Transverse colon (tissue), 4 donors: ENCODE results near the gene FDX1. TPM values are rescaled to one million over a fixed set of nuclear protein-coding genes. Genes with fewer than 3 reads are reported as not detected.

Experiments used
- DNase-seq: peaks from one replicate; pipeline ENCODE4 v3.0.0-alpha.2; 2019
- H3K27ac ChIP-seq, 4 donors: fragments of 200-600 bp; sonication (generic); 2 replicates each; pipeline ENCODE4 v1.5.1; 2016 to 2018; ENCODE audit warnings: inconsistent platforms in 4 of 4
- H3K27me3 ChIP-seq: fragments of 200-600 bp; sonication (generic); 2 replicates; pipeline ENCODE4 v1.5.1; 2017; ENCODE audit warnings: inconsistent platforms
- H3K36me3 ChIP-seq, 4 donors: fragments of 200-600 bp; sonication (generic); 2 replicates each; pipeline ENCODE4 v1.5.1; 2017 to 2019; ENCODE audit warnings: inconsistent platforms in 4 of 4
- H3K4me1 ChIP-seq, 4 donors: fragments of 200-600 bp; sonication (generic); 2 replicates each; pipeline ENCODE4 v1.5.1; 2017 to 2020; ENCODE audit warnings: inconsistent platforms in 4 of 4
- H3K4me3 ChIP-seq, 4 donors: fragments of 200-600 bp; sonication (generic); 1 replicate in 1 of 4; 2 replicates in 3 of 4; pipeline versions ENCODE4 v1.5.1 to v1.6.1; 2017 to 2019; ENCODE audit warnings: inconsistent platforms in 4 of 4
- H3K9me3 ChIP-seq, 2 donors: fragments of 200-600 bp; sonication (generic); 2 replicates each; pipeline ENCODE4 v1.5.1; 2017 to 2019; ENCODE audit warnings: inconsistent platforms in 2 of 2
- CTCF ChIP-seq, 5 experiments: fragments of 200-600 bp in 3 of 5; fragments of 450-650 bp in 2 of 5; sonication (generic) in 3 of 5; IDR thresholded peaks; 1 replicate in 2 of 5; 2 replicates in 3 of 5; pipeline ENCODE4 v1.5.1; 2016 to 2017; ENCODE audit warnings: antibody characterized with exemption in 5 of 5, inconsistent platforms in 3 of 5, mild to moderate bottlenecking in 2 of 5, moderate library complexity in 1 of 5
- EP300 ChIP-seq: sonication (generic); formaldehyde crosslinking; IDR thresholded peaks from one replicate; pipeline ENCODE4 v1.6.1; 2017; ENCODE audit warnings: antibody characterized with exemption, low read depth
- POLR2A ChIP-seq: fragments of 450-650 bp; IDR thresholded peaks from one replicate; pipeline ENCODE4 v1.6.1; 2016; ENCODE audit warnings: antibody characterized with exemption, mild to moderate bottlenecking, moderate library complexity
- POLR2AphosphoS5 ChIP-seq, 3 donors: sonication (generic); formaldehyde crosslinking; IDR thresholded peaks; one replicate each; pipeline ENCODE4 v1.6.1; 2016; ENCODE audit warnings: antibody characterized with exemption in 3 of 3
- WGBS, 2 donors: methylation state at CpG; one replicate each; pipeline ENCODE4 v1.1.5; 2018; ENCODE audit warnings: low coverage in 1 of 2; 5-methylcytosine and 5-hydroxymethylcytosine counted together
- in situ Hi-C, 4 donors: fragments of 200-750 bp; cut with MboI; loops; one replicate each; pipeline versions ENCODE4 v1.15.0 to v1.15.1; 2017; ENCODE audit warnings: low sequenced_read_pairs in 3 of 4, low pct_ligation_motif_present in 1 of 4, low pct_unique_long_range_greater_than_20kb in 1 of 4
- intact Hi-C: fragments of 100-400 bp; cut with DNase I; formaldehyde crosslinking; loops from one replicate; pipeline ENCODE4 v1.15.1; 2023; ENCODE audit warnings: low total_unique reads
- total RNA-seq, 4 donors: library from RNA; depleted of rRNA; stranded (reverse); fragments of >200 nt; gene quantifications; one replicate each; pipeline ENCODE4 v1.1.0, GENCODE V29; 2016

The FDX1 gene
- total RNA-seq, 4 donors from 2014 or later = 25.4 to 28.9 (median 26.8) TPM

GRCh38 chr11:110468121-110468520 lies 38.4 kb downstream of the FDX1 start:
- Histone ChIP-seq H3K4me3 (no peak overlapping the region), H3K27me3 (no peaks in the 10 kb centered on the region), H3K27ac (no peak overlapping the region), H3K4me1 (no peaks in the 10 kb centered on the region), H3K9me3 (no peaks in the 10 kb centered on the region), H3K36me3 (no peaks in the 10 kb centered on the region)
- TF ChIP-seq POLR2A (no peak), CTCF (IDR thresholded peaks at IDR 0.05) (no peak), POLR2AphosphoS5 (IDR thresholded peaks at IDR 0.05) (no peak), EP300 (no peak)
- intact Hi-C loops (no loop called here), in situ Hi-C loops (loop anchor here (10.0 to 25.0 kb wide), 4 partner anchors 767 to 994 kb away; partner anchors contain the start of gene POU2AF2 (in 2 of the 4))
- 90 to 94% methylated on average over 3 to 4 of the region's 4 CpGs for WGBS, 2 donors
- DNase-seq = no peak

- in situ Hi-C loops = loop anchor here (10.0 to 25.0 kb wide), 4 partner anchors 766 to 993 kb away; partner anchors contain the start of gene POU2AF2 (in 2 of the 4)
- H3K36me3 ChIP-seq = no peaks in the 10 kb centered on the region
- H3K27ac ChIP-seq = no peak overlapping the region
- no peaks in the 10 kb centered on the region for H3K9me3 ChIP-seq
- H3K27me3 ChIP-seq = no peaks in the 10 kb centered on the region
- DNase-seq = no peak
- TF ChIP-seq POLR2A (no peak), CTCF (IDR thresholded peaks at IDR 0.05) (no peak), POLR2AphosphoS5 (IDR thresholded peaks at IDR 0.05) (no peak), EP300 (no peak)
- intact Hi-C loops = no loop called here
- no peak overlapping the region for H3K4me3 ChIP-seq
- no peaks in the 10 kb centered on the region for H3K4me1 ChIP-seq
Measured at GRCh38 chr11:110469127-110469526, 39.4 kb downstream of the FDX1 start.

- DNase-seq = no peak
- Histone ChIP-seq H3K9me3 (no peaks in the 10 kb centered on the region), H3K27me3 (no peaks in the 10 kb centered on the region), H3K36me3 (no peaks in the 10 kb centered on the region), H3K27ac (no peak overlapping the region), H3K4me1 (peaks cover 0 to 3% (median 0%) of the 10 kb centered on the region in 4 donors), H3K4me3 (no peak overlapping the region)
- intact Hi-C loops (no loop called here), in situ Hi-C loops (loop anchor here (25.0 kb wide), 3 partner anchors 767 to 992 kb away; partner anchors contain the start of gene POU2AF2 (in 2 of the 4))
- TF ChIP-seq EP300 (no peak), POLR2AphosphoS5 (IDR thresholded peaks at IDR 0.05) (no peak), CTCF (IDR thresholded peaks at IDR 0.05) (no peak), POLR2A (no peak)
- 87 to 100% methylated on average over 2 of the region's 2 CpGs for WGBS, 2 donors
Measured at GRCh38 chr11:110470716-110471115, 41.0 kb downstream of the FDX1 start.

GRCh38 chr11:110471371-110471770 lies 41.6 kb downstream of the FDX1 start:
- H3K4me1 ChIP-seq = peaks cover 0 to 3% (median 0%) of the 10 kb centered on the region in 4 donors
- no peaks in the 10 kb centered on the region for H3K36me3 ChIP-seq
- H3K27me3 ChIP-seq = no peaks in the 10 kb centered on the region
- 88 to 91% methylated on average over 1 of the region's 1 CpG for WGBS, 2 donors
- H3K27ac ChIP-seq = no peak overlapping the region
- intact Hi-C loops (no loop called here), in situ Hi-C loops (loop anchor here (25.0 kb wide), 3 partner anchors 766 to 991 kb away; partner anchors contain the start of gene POU2AF2 (in 2 of the 4))
- DNase-seq = no peak
- TF ChIP-seq POLR2A (no peak), CTCF (IDR thresholded peaks at IDR 0.05) (no peak), POLR2AphosphoS5 (IDR thresholded peaks at IDR 0.05) (no peak), EP300 (no peak)
- H3K9me3 ChIP-seq = no peaks in the 10 kb centered on the region
- no peak overlapping the region for H3K4me3 ChIP-seq
